ENCODE results near the gene ADAMTS20.

The ADAMTS20 gene

GRCh38 chr12:43482311-43483085, 69.5 kb downstream of the ADAMTS20 start:
- DNase-seq: no peak

GRCh38 chr12:43480591-43480990, 71.4 kb downstream of the ADAMTS20 start:
- DNase-seq: no peak

GRCh38 chr12:43462741-43463140, 89.3 kb downstream of the ADAMTS20 start:
- no peak for DNase-seq

GRCh38 chr12:43462080-43462479, 89.9 kb downstream of the ADAMTS20 start:
- DNase-seq: no peak

- no peak for DNase-seq
Observed at GRCh38 chr12:43459285-43459684, 92.7 kb downstream of the ADAMTS20 start.

- no peak for DNase-seq
Observed at GRCh38 chr12:43453761-43454160, 98.2 kb downstream of the ADAMTS20 start.

GRCh38 chr12:43444940-43445564, 107.0 kb downstream of the ADAMTS20 start:
- DNase-seq: no peak

- no peak for DNase-seq
Observed at GRCh38 chr12:43436597-43436996, 115.4 kb downstream of the ADAMTS20 start.

GRCh38 chr12:43434614-43435013, 117.4 kb downstream of the ADAMTS20 start:
- no peak for DNase-seq

- no peak for DNase-seq
Observed at GRCh38 chr12:43428088-43428600, 123.9 kb downstream of the ADAMTS20 start.

GRCh38 chr12:43425361-43425760, 126.6 kb downstream of the ADAMTS20 start:
- no peak for DNase-seq

GRCh38 chr12:43416981-43417380, 135.0 kb downstream of the ADAMTS20 start:
- DNase-seq: no peak

- no peak for DNase-seq
Observed at GRCh38 chr12:43407816-43408645, 144.0 kb downstream of the ADAMTS20 start.

GRCh38 chr12:43406801-43407200, 145.2 kb downstream of the ADAMTS20 start:
- no peak for DNase-seq

GRCh38 chr12:43402436-43402835, 149.6 kb downstream of the ADAMTS20 start:
- no peak for DNase-seq

GRCh38 chr12:43401096-43401495, 150.9 kb downstream of the ADAMTS20 start:
- DNase-seq: no peak

- no peak for DNase-seq
Observed at GRCh38 chr12:43396671-43397070, 155.3 kb downstream of the ADAMTS20 start.

GRCh38 chr12:43392116-43392515, 159.9 kb downstream of the ADAMTS20 start:
- no peak for DNase-seq

- DNase-seq: no peak
Observed at GRCh38 chr12:43381879-43382278, 170.1 kb downstream of the ADAMTS20 start.

- no peak for DNase-seq
Observed at GRCh38 chr12:43378448-43378847, 173.6 kb downstream of the ADAMTS20 start.

- no peak for DNase-seq
Observed at GRCh38 chr12:43370263-43370662, 181.7 kb downstream of the ADAMTS20 start.

GRCh38 chr12:43362910-43363694, 188.9 kb downstream of the ADAMTS20 start:
- no peak for DNase-seq
